Vagina (tissue), 2 donors: ENCODE results near the gene AQP12A.

Source experiments
- POLR2A ChIP-seq, 2 donors: fragments of 450-650 bp; IDR thresholded peaks; one replicate each; pipeline ENCODE4 v1.6.1; 2017; ENCODE audit warnings: antibody characterized with exemption in 2 of 2, mild to moderate bottlenecking in 2 of 2, moderate library complexity in 2 of 2
- POLR2AphosphoS5 ChIP-seq, 2 donors: sonication (generic); formaldehyde crosslinking; IDR thresholded peaks; one replicate each; pipeline ENCODE4 v1.9.0; 2017; ENCODE audit warnings: antibody characterized with exemption in 2 of 2, mild to moderate bottlenecking in 2 of 2, low read depth in 1 of 2; ENCODE audit not compliant: insufficient read depth in 1 of 2
- TF ChIP-seq, protein P1 (sequence below), 3 experiments: fragments of 450-650 bp in 2 of 3; fragments of 200-600 bp in 1 of 3; sonication (generic) in 1 of 3; IDR thresholded peaks; one replicate each; pipeline ENCODE4 v1.5.1; 2017 to 2019; ENCODE audit warnings: antibody characterized with exemption in 3 of 3, mild to moderate bottlenecking in 2 of 3, moderate library complexity in 2 of 3

DNA sequence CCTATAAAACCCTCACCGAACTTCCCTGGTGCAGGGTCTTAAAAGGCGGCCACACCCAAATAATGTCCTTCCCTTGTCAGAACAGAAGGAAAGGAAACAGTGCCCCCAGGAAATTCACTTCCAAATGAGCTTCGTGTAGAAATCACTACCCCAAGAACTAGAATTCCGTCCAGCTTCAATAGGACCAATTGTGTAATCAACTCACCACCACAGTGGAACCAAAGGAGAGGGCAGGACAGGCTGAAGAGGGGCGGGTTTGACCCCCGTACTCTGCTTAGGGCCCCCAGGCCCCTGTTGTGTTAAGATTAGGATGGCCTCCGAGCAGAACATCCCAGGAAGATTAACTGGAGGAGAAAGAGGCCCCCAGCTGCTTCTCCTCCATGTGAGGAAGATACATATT is 42.3 kb upstream of the AQP12A start:
- TF ChIP-seq, protein P1, sequence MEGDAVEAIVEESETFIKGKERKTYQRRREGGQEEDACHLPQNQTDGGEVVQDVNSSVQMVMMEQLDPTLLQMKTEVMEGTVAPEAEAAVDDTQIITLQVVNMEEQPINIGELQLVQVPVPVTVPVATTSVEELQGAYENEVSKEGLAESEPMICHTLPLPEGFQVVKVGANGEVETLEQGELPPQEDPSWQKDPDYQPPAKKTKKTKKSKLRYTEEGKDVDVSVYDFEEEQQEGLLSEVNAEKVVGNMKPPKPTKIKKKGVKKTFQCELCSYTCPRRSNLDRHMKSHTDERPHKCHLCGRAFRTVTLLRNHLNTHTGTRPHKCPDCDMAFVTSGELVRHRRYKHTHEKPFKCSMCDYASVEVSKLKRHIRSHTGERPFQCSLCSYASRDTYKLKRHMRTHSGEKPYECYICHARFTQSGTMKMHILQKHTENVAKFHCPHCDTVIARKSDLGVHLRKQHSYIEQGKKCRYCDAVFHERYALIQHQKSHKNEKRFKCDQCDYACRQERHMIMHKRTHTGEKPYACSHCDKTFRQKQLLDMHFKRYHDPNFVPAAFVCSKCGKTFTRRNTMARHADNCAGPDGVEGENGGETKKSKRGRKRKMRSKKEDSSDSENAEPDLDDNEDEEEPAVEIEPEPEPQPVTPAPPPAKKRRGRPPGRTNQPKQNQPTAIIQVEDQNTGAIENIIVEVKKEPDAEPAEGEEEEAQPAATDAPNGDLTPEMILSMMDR (IDR thresholded peaks at IDR 0.05), result no peak
- TF ChIP-seq POLR2A (IDR thresholded peaks at IDR 0.05) (no peak), POLR2AphosphoS5 (IDR thresholded peaks at IDR 0.05; ENCODE audit: insufficient read depth in 1 of 2, low read depth in 1 of 2) (no peak)
